ENCODE measurements around the gene DYNC2H1. TPM values are rescaled to one million over a fixed set of nuclear protein-coding genes. Genes with fewer than 3 reads are reported as not detected.

The DYNC2H1 gene
- total and polyA plus RNA-seq, 4 donors: 6.4 to 102 (median 23.7) TPM

DNA sequence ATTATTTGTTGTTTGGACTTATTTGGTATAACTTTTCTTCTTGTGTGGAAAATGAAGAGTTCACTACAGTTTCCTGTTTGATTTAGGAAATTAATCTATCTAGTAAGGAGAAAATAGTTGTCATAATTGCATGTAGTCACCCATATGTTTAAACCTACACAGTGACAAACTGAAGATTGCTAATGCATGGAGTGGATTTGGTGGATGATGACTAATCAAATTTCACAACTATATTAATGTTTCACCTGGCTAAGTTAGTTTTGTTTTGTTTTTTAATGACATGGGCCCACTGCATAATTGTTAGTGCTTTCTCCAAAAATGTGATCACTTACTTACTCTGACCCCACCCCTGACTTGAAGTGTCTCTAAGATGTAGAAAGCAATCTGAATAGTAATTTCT, 170.6 kb downstream of the DYNC2H1 start:
- no peak overlapping the region for H3K4me3 ChIP-seq
- DNase-seq (no peak), ATAC-seq (ENCODE audit: insufficient read depth, low FRiP score) (no peak)
- TF ChIP-seq, protein P1, sequence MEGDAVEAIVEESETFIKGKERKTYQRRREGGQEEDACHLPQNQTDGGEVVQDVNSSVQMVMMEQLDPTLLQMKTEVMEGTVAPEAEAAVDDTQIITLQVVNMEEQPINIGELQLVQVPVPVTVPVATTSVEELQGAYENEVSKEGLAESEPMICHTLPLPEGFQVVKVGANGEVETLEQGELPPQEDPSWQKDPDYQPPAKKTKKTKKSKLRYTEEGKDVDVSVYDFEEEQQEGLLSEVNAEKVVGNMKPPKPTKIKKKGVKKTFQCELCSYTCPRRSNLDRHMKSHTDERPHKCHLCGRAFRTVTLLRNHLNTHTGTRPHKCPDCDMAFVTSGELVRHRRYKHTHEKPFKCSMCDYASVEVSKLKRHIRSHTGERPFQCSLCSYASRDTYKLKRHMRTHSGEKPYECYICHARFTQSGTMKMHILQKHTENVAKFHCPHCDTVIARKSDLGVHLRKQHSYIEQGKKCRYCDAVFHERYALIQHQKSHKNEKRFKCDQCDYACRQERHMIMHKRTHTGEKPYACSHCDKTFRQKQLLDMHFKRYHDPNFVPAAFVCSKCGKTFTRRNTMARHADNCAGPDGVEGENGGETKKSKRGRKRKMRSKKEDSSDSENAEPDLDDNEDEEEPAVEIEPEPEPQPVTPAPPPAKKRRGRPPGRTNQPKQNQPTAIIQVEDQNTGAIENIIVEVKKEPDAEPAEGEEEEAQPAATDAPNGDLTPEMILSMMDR (IDR thresholded peaks at IDR 0.05; ENCODE audit: control extremely low read depth, extremely low read depth): no peak
- H3K36me3 ChIP-seq (ENCODE audit: control insufficient read depth in 4 of 4, insufficient read depth in 4 of 4, low read length in 4 of 4): peaks cover 0 to 4% (median 0%) of the 10 kb centered on the region in 4 donors
- no peak overlapping the region for H3K27ac ChIP-seq (ENCODE audit: low read depth in 1 of 2, low read length in 1 of 2)
- H3K9ac ChIP-seq (ENCODE audit: insufficient read depth in 1 of 2, low read length in 2 of 2): no peak overlapping the region
- H3K27me3 ChIP-seq (ENCODE audit: control insufficient read depth in 3 of 3, insufficient read depth in 3 of 3, low read length in 2 of 3): no peaks in the 10 kb centered on the region
- H3K4me1 ChIP-seq (ENCODE audit: control insufficient read depth in 5 of 5, insufficient read depth in 5 of 5, low read length in 5 of 5): no peaks in the 10 kb centered on the region
- H3K9me3 ChIP-seq (ENCODE audit: control insufficient read depth in 4 of 4, insufficient read depth in 3 of 4, low read length in 3 of 4): no peaks in the 10 kb centered on the region

DNA sequence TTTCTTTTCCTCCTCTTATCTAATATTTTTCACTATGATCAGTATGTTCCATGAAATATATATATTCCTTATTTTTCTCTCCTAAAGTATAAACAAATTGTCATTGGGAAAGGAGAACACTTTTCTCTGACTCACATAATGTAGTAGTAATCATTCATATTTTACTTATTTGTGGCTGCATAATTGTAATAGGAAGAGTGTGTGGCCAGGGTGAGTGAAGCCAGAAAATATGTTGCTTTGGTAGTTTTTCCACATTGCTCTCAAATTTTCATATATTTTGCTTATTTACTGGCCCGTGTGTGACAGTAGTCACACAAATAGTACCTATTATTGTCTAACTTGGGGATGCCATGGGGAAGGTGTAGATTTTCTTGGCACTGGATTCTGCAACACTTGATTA, 172.1 kb downstream of the DYNC2H1 start:
- Histone ChIP-seq H3K9ac (ENCODE audit: insufficient read depth in 1 of 2, low read length in 2 of 2) (no peak overlapping the region), H3K27me3 (ENCODE audit: control insufficient read depth in 3 of 3, insufficient read depth in 3 of 3, low read length in 2 of 3) (no peaks in the 10 kb centered on the region), H3K36me3 (ENCODE audit: control insufficient read depth in 4 of 4, insufficient read depth in 4 of 4, low read length in 4 of 4) (peaks cover 0 to 4% (median 0%) of the 10 kb centered on the region in 4 donors), H3K27ac (ENCODE audit: low read depth in 1 of 2, low read length in 1 of 2) (no peak overlapping the region), H3K4me1 (ENCODE audit: control insufficient read depth in 5 of 5, insufficient read depth in 5 of 5, low read length in 5 of 5) (no peaks in the 10 kb centered on the region), H3K4me3 (no peak overlapping the region), H3K9me3 (ENCODE audit: control insufficient read depth in 4 of 4, insufficient read depth in 3 of 4, low read length in 3 of 4) (no peaks in the 10 kb centered on the region)
- WGBS, 2 donors: 89% methylated on average over 1 of the region's 1 CpG
- TF ChIP-seq, protein P1 (IDR thresholded peaks at IDR 0.05; ENCODE audit: control extremely low read depth, extremely low read depth): no peak
- DNase-seq (no peak), ATAC-seq (ENCODE audit: insufficient read depth, low FRiP score) (no peak)

DNA sequence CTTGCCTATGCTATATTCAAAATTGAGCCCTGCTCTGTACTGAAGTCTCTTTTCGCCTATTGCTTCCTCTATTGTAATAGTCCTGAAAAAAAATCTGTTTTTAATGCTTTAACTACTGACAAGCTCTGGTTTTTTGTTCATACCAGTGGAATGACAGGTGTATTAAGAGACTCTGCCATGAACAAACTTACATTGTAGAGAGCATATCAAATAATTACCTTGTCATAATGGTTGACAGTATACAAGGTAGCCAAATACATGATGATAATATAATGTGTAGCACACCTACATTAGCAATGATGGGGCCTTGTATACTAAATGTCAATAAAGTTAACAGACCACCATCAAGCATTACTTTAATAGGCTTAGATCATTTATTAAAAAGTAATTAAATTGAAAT, 175.0 kb downstream of the DYNC2H1 start:
- no peak overlapping the region for H3K9ac ChIP-seq (ENCODE audit: insufficient read depth in 1 of 2, low read length in 2 of 2)
- ATAC-seq (ENCODE audit: insufficient read depth, low FRiP score) (no peak), DNase-seq (no peak)
- TF ChIP-seq, protein P1 (IDR thresholded peaks at IDR 0.05; ENCODE audit: control extremely low read depth, extremely low read depth): no peak
- no peaks in the 10 kb centered on the region for H3K4me1 ChIP-seq (ENCODE audit: control insufficient read depth in 5 of 5, insufficient read depth in 5 of 5, low read length in 5 of 5)
- H3K27me3 ChIP-seq (ENCODE audit: control insufficient read depth in 3 of 3, insufficient read depth in 3 of 3, low read length in 2 of 3): no peaks in the 10 kb centered on the region
- 94 to 95% methylated on average over 1 of the region's 1 CpG for WGBS, 2 donors
- H3K27ac ChIP-seq (ENCODE audit: low read depth in 1 of 2, low read length in 1 of 2): no peak overlapping the region
- H3K9me3 ChIP-seq (ENCODE audit: control insufficient read depth in 4 of 4, insufficient read depth in 3 of 4, low read length in 3 of 4): no peaks in the 10 kb centered on the region
- no peak overlapping the region for H3K4me3 ChIP-seq
- H3K36me3 ChIP-seq (ENCODE audit: control insufficient read depth in 4 of 4, insufficient read depth in 4 of 4, low read length in 4 of 4): peaks cover 0 to 17% (median 8%) of the 10 kb centered on the region in 4 donors

DNA sequence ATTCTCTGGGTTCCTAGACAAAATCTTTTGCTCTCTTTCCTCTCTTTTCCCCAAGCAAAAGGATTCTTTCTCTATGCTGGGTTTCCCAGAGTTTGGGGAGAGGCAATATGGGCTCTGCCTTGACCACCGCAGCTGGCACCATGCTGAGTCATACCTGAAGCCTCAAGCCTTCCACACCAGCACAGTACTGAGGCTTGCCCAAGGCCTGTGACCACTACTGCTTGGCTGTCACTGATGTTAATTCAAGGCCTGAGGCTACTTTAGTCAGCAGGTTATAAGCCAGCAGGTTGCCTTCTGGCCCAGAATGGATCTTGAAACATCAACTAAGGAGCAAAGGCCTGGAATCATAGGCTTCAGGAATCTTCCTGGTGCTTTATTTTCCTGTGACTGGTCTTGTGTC, 185.3 kb downstream of the DYNC2H1 start:
- H3K4me1 ChIP-seq (ENCODE audit: control insufficient read depth in 5 of 5, insufficient read depth in 5 of 5, low read length in 5 of 5): no peaks in the 10 kb centered on the region
- DNase-seq: no peak
- H3K9me3 ChIP-seq (ENCODE audit: control insufficient read depth in 4 of 4, insufficient read depth in 3 of 4, low read length in 3 of 4): peaks cover 8 to 27% (median 14%) of the 10 kb centered on the region in 4 donors
- no peak for ATAC-seq (ENCODE audit: insufficient read depth, low FRiP score)
- H3K9ac ChIP-seq (ENCODE audit: insufficient read depth in 1 of 2, low read length in 2 of 2): no peak overlapping the region
- WGBS, 2 donors: 98 to 100% methylated on average over 1 of the region's 1 CpG
- H3K4me3 ChIP-seq: no peak overlapping the region
- H3K27ac ChIP-seq (ENCODE audit: low read depth in 1 of 2, low read length in 1 of 2): no peak overlapping the region
- H3K36me3 ChIP-seq (ENCODE audit: control insufficient read depth in 4 of 4, insufficient read depth in 4 of 4, low read length in 4 of 4): peaks cover 11 to 45% (median 19%) of the 10 kb centered on the region in 4 donors
- TF ChIP-seq, protein P1 (IDR thresholded peaks at IDR 0.05; ENCODE audit: control extremely low read depth, extremely low read depth): no peak
- no peaks in the 10 kb centered on the region for H3K27me3 ChIP-seq (ENCODE audit: control insufficient read depth in 3 of 3, insufficient read depth in 3 of 3, low read length in 2 of 3)
